ENCODE results near the gene ATRAID.

- no peak for TF ChIP-seq CTCF (IDR thresholded peaks at IDR 0.05; ENCODE audit: insufficient read depth, low read length, poor library complexity, severe bottlenecking)
- TF ChIP-seq EZH2phosphoT487 (conservative IDR thresholded peaks at IDR 0.05; ENCODE audit: low read length), result no peak
Measured at GRCh38 chr2:27220091-27220490, 8.2 kb downstream of the ATRAID start.

Data from SU-DHL-6 (cell line).